HEK293T (cell line): ENCODE results near the gene SLC2A13.

Experiments
- BHLHE40 ChIP-seq: fragments of 450-650 bp; IDR thresholded peaks from 2 replicates; pipeline ENCODE4 v1.6.1; 2016; ENCODE audit warnings: mild to moderate bottlenecking, moderate library complexity, borderline replicate concordance
- ELF4 ChIP-seq: fragments of 450-650 bp; IDR thresholded peaks from 2 replicates; pipeline ENCODE4 v1.6.1; 2017; ENCODE audit warnings: antibody characterized with exemption
- FOXK2 ChIP-seq: fragments of 450-650 bp; IDR thresholded peaks from 2 replicates; pipeline ENCODE4 v1.6.1; 2016; ENCODE audit warnings: mild to moderate bottlenecking
- TF ChIP-seq, protein P1 (sequence below): fragments of 450-650 bp; IDR thresholded peaks from 2 replicates; pipeline ENCODE4 v1.6.1; 2016

DNA sequence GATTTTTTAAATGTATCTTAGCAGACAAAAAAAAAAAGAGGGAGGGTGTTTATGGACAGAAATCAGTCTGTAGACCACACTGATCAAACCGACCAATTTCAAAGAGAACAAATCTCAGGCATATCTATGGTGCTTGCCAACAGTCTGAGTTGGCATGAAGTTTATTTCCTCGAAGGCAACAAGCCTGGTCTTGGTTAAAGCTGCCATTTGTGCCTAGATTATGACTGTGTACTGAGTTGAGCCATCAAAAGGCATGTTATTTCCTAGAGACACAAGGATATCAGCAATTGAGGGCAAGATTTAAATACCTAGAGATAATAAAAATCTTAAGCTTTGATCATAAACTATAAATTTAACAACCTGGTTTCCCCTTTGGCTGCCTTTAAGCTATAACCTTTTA is 119.2 kb downstream of the SLC2A13 start:
- no peak for TF ChIP-seq BHLHE40
- TF ChIP-seq, protein P1, sequence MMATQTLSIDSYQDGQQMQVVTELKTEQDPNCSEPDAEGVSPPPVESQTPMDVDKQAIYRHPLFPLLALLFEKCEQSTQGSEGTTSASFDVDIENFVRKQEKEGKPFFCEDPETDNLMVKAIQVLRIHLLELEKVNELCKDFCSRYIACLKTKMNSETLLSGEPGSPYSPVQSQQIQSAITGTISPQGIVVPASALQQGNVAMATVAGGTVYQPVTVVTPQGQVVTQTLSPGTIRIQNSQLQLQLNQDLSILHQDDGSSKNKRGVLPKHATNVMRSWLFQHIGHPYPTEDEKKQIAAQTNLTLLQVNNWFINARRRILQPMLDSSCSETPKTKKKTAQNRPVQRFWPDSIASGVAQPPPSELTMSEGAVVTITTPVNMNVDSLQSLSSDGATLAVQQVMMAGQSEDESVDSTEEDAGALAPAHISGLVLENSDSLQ: no peak
- TF ChIP-seq ELF4: no peak
- TF ChIP-seq FOXK2: no peak
